ENCODE measurements around the gene ENGASE.

- TF ChIP-seq CTCF (IDR thresholded peaks at IDR 0.05) (no peak), POLR2A (IDR thresholded peaks at IDR 0.05) (no peak)
These were observed 31.3 kb upstream of the ENGASE start for GRCh38 chr17:79043191-79043930.

Data from Peyer's patch (tissue), 4 donors.